ENCODE data around the gene CRYBB3. TPM values are rescaled to one million over a fixed set of nuclear protein-coding genes. Genes with fewer than 3 reads are reported as not detected.

CRYBB3 gene
- total and polyA plus RNA-seq, 9 of the 15 experiments (the other 6 are each of a cell fraction or from before 2014, with no cell fraction given), result not detected

GRCh38 chr22:25193130-25193529 is 6.5 kb upstream of the CRYBB3 start:
- Histone ChIP-seq H3K4me3 (no peak overlapping the region), H3K27ac (ENCODE audit: extremely low read depth, low read depth, low read length) (no peak overlapping the region), H3K9me1 (ENCODE audit: control insufficient read depth, insufficient read depth, low read length) (no peaks in the 10 kb centered on the region), H3K9ac (ENCODE audit: insufficient read depth in 1 of 2, low read depth in 2 of 2, low read length in 2 of 2) (no peak overlapping the region), H3K4me2 (ENCODE audit: insufficient read depth, low read length) (no peak overlapping the region), H3K27me3 (ENCODE audit: control insufficient read depth in 2 of 2, insufficient read depth in 2 of 2, low read length in 2 of 2) (peaks cover 0 to 8% of the 10 kb centered on the region in 2 experiments; a peak in 1 of 5 replicates), H4K20me1 (replicated peaks; ENCODE audit: control insufficient read depth, insufficient read depth, low read length) (no peaks in the 10 kb centered on the region; the same call in 1 of the 2 replicates), H3K79me2 (ENCODE audit: control insufficient read depth, insufficient read depth, low read length) (no peaks in the 10 kb centered on the region), H3K9me3 (replicated peaks; ENCODE audit: control insufficient read depth, insufficient read depth, low read depth, low read length) (no peaks in the 10 kb centered on the region), H3K4me1 (replicated peaks in 1 of 2; ENCODE audit: control insufficient read depth in 2 of 2, insufficient read depth in 2 of 2, low read length in 2 of 2) (no peaks in the 10 kb centered on the region), H2AFZ (ENCODE audit: low read depth, low read length) (no peak overlapping the region), H3K36me3 (ENCODE audit: control insufficient read depth, insufficient read depth, low read length) (no peaks in the 10 kb centered on the region)
- in situ Hi-C loops (cut with MboI), result no loop called here
- no peak for DNase-seq (ENCODE audit: extremely low read depth in 1 of 4, low spot score in 3 of 4)
- CTCF ChIA-PET (ENCODE audit: low intra/inter-chr PET ratio), result no interaction called here
- no peak for FAIRE-seq
- TF ChIP-seq ZNF436 (CRISPR knock-in tag; IDR thresholded peaks at IDR 0.05) (no peak), ZNF175 (CRISPR knock-in tag; IDR thresholded peaks at IDR 0.05; ENCODE audit: low read depth) (no peak), SMC3 (conservative IDR thresholded peaks at IDR 0.05; ENCODE audit: insufficient read depth, low read depth, low read length) (no peak), ZFP36 (IDR thresholded peaks at IDR 0.05; ENCODE audit: low read depth, low read length, partially characterized antibody) (no peak), CEBPZ (IDR thresholded peaks at IDR 0.05; ENCODE audit: borderline replicate concordance, low read depth, low read length) (no peak), BHLHE40 (IDR thresholded peaks at IDR 0.05; ENCODE audit: low read length) (no peak), GATA2 (CRISPR knock-in tag; IDR thresholded peaks at IDR 0.05) (no peak), TRIM28 (IDR thresholded peaks at IDR 0.05) (no peak)
- POLR2A ChIA-PET, result no interaction called here
- BruUV-seq (replicated peaks), result no TSS peak
- WGBS (ENCODE audit: insufficient coverage, low coverage, missing lambda C conversion rate), result 0% methylated on average over 4 of the region's 4 CpGs
- intact Hi-C loops (cut with micrococcal nuclease), result no loop called here
- ATAC-seq, result no peak

Measured in K562 (cell line).